Right lobe of liver (tissue), 4 donors: Measurements from ENCODE around the gene DDX10.

ENCODE experiments used
- CTCF ChIP-seq, 4 donors: fragments of 200-600 bp in 3 of 4; fragments of 450-650 bp in 1 of 4; IDR thresholded peaks; one replicate each; pipeline versions ENCODE4 v1.5.1 to v1.8.0; 2016 to 2022; ENCODE audit warnings: antibody characterized with exemption in 4 of 4, mild to moderate bottlenecking in 2 of 4
- POLR2A ChIP-seq: fragments of 450-650 bp; IDR thresholded peaks from one replicate; pipeline ENCODE4 v1.6.1; 2017; ENCODE audit warnings: antibody characterized with exemption, mild to moderate bottlenecking
- donor health status: DM: no; HTN: no; CAD: no.
- donor health status: DM: no; HTN: no; CAD: no.
- donor health status: DM: no; HTN: yes; CAD: no.

- TF ChIP-seq CTCF (IDR thresholded peaks at IDR 0.05) (no peak), POLR2A (no peak)
These were observed 321.0 kb downstream of the DDX10 start for GRCh38 chr11:108985945-108986279.
